Uterus (tissue), 4 donors: ENCODE measurements around the gene ZNF846. TPM values are rescaled to one million over a fixed set of nuclear protein-coding genes. Genes with fewer than 3 reads are reported as not detected.
A peak's percentile ranks its signal among the peaks of the same experiment; 100 is the strongest.
"Not testable (repeated sequence)": the region's sequence is repeated elsewhere in the genome, so short reads cannot be mapped to it uniquely, and the experiment has no call there.

ENCODE experiments used
- DNase-seq, 2 donors: peaks; one replicate each; pipeline ENCODE4 v3.0.0-alpha.2; 2019 to 2020
- H3K27ac ChIP-seq, 2 donors: fragments of 200-600 bp; sonication (generic); 1 replicate in 1 of 2; 2 replicates in 1 of 2; pipeline ENCODE4 v1.5.1; 2016 to 2018
- H3K27me3 ChIP-seq, 2 donors: fragments of 200-600 bp; sonication (generic); one replicate each; pipeline ENCODE4 v1.5.1; 2018 to 2019; ENCODE audit warnings: control low read depth in 1 of 2
- H3K36me3 ChIP-seq, 2 donors: fragments of 200-600 bp; sonication (generic); one replicate each; pipeline ENCODE4 v1.5.1; 2019; ENCODE audit warnings: control low read depth in 1 of 2
- H3K4me1 ChIP-seq, 2 donors: fragments of 200-600 bp; sonication (generic); one replicate each; pipeline ENCODE4 v1.5.1; 2018 to 2019; ENCODE audit warnings: control low read depth in 1 of 2
- H3K4me3 ChIP-seq, 2 donors: fragments of 200-600 bp; sonication (generic); 1 replicate in 1 of 2; 2 replicates in 1 of 2; pipeline ENCODE4 v1.5.1; 2018 to 2019; ENCODE audit warnings: mild to moderate bottlenecking in 1 of 2
- H3K9me3 ChIP-seq, 2 donors: fragments of 200-600 bp; sonication (generic); one replicate each; pipeline ENCODE4 v1.5.1; 2019; ENCODE audit warnings: control low read depth in 1 of 2
- CTCF ChIP-seq, 4 experiments: fragments of 200-600 bp in 2 of 4; fragments of 450-650 bp in 2 of 4; sonication (generic) in 2 of 4; IDR thresholded peaks; one replicate each; pipeline ENCODE4 v1.5.1; 2016 to 2019; ENCODE audit warnings: antibody characterized with exemption in 4 of 4, mild to moderate bottlenecking in 2 of 4, moderate library complexity in 1 of 4
- POLR2A ChIP-seq, 2 donors: fragments of 450-650 bp; IDR thresholded peaks; one replicate each; pipeline ENCODE4 v1.6.1; 2016; ENCODE audit warnings: antibody characterized with exemption in 2 of 2, mild to moderate bottlenecking in 1 of 2, moderate library complexity in 1 of 2
- intact Hi-C: fragments of 100-400 bp; cut with DNase I; formaldehyde crosslinking; loops from one replicate; pipeline ENCODE4 v1.15.1; 2023; ENCODE audit warnings: low total_unique reads
- total RNA-seq, 4 donors: library from RNA; depleted of rRNA in 3 of 4; stranded (reverse); fragments of >200 nt in 3 of 4; gene quantifications; one replicate each; pipeline versions ENCODE4 v1.1.0 to v1.2.4, GENCODE V29; 2014 to 2023
- donor health status: DM: yes; HTN: yes; CAD: no.

ZNF846 gene
- total RNA-seq, 4 donors from 2014 or later = 15.0 to 71.0 (median 39.7) TPM

DNA sequence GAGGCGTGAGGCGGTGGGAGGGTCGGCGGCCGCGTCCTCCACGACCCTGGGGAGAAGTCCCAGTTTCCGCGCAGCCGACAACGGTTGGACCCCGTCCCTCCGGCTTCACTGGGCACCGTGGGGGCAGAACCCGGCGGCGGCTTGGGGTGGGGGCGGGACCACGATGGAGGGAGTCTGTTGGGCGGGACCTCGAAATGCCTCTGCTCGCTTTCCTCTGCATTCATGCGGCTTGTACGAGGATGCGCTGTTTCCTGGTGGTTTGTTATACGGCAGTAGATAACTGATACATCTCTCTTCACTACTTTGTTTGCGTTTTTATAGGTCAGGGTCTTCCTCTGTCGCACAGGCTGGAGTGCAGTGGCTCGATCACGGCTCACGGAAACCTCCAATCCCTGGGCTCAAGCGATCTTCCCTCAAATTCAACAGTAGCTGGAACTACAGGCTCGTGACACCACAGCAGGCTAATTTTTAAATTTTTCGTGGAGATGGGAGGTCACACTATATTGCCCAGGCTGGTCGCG, 24.6 kb upstream of the ZNF846 start:
- no peaks in the 10 kb centered on the region for H3K9me3 ChIP-seq
- peak in 1 of 2 donors; percentile 65 for DNase-seq

DNA sequence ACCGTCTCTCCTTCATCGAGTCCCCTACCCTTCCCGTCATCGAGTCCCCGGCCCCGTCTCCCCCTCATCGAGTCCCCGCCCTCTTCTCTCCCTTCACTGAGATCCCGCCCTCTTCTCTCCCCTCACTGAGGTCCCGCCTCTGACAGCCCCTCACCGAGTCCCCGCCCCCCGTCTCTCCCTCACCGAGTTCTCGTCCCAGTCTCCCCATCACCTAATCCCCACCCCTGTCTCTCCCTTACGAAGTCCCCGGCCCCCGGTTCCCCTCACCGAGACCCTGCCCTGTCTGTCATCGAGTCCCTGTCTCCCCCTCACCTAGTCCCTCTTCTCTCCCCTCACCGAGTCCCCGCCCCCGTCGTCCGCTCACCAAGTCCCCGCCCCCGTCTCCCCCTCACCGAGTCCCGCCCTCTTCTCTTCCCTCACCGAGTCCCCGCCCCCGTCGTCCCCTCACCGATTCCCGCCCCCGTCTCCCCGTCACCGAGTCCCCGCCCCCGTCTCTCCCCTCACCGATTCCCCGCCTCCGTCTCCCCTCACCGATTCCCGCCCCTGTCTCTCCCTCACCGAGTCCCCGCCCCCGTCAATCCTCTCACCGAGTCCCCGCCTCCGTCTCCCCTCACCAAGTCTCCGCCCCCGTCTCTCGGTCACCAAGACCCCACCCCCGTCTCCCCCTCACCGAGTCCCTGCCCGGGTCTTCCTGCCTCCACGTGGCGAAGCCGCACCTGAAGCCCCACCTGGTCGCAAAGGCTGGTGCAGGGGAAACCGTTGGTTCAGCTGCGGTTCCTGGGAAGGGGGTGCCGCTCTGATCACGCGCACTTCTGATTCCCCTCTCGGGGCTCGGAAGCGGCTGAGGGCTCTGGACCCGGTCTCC, 23.9 kb upstream of the ZNF846 start:
- Histone ChIP-seq H3K4me1 (no peaks in the 10 kb centered on the region), H3K27ac (peak overlapping the region; percentile 98), H3K36me3 (no peaks in the 10 kb centered on the region), H3K27me3 (no peaks in the 10 kb centered on the region), H3K9me3 (no peaks in the 10 kb centered on the region), H3K4me3 (peak overlapping the region; percentile 44 to 66)
- TF ChIP-seq CTCF (IDR thresholded peaks at IDR 0.05) (peak in 1 of 4 experiments; percentile 23), POLR2A (IDR thresholded peaks at IDR 0.05) (peak in 1 of 2 donors; percentile 23)
- intact Hi-C loops = loop anchor here (10.0 kb wide), 1 partner anchor 478 kb away; no protein-coding TSS in a partner anchor
- DNase-seq = peak; percentile 92 to 98

More for the DNA sequence above, 24.6 kb upstream of the ZNF846 start:
- no peaks in the 10 kb centered on the region for H3K27me3 ChIP-seq
- H3K4me3 ChIP-seq = peak overlapping the region; percentile 44 to 66
- H3K27ac ChIP-seq = peak overlapping the region; percentile 98
- TF ChIP-seq CTCF (IDR thresholded peaks at IDR 0.05) (no peak), POLR2A (IDR thresholded peaks at IDR 0.05) (no peak)
- intact Hi-C loops = loop anchor here (10.0 kb wide), 1 partner anchor 478 kb away; no protein-coding TSS in a partner anchor
- H3K4me1 ChIP-seq = no peaks in the 10 kb centered on the region
- no peaks in the 10 kb centered on the region for H3K36me3 ChIP-seq

DNA sequence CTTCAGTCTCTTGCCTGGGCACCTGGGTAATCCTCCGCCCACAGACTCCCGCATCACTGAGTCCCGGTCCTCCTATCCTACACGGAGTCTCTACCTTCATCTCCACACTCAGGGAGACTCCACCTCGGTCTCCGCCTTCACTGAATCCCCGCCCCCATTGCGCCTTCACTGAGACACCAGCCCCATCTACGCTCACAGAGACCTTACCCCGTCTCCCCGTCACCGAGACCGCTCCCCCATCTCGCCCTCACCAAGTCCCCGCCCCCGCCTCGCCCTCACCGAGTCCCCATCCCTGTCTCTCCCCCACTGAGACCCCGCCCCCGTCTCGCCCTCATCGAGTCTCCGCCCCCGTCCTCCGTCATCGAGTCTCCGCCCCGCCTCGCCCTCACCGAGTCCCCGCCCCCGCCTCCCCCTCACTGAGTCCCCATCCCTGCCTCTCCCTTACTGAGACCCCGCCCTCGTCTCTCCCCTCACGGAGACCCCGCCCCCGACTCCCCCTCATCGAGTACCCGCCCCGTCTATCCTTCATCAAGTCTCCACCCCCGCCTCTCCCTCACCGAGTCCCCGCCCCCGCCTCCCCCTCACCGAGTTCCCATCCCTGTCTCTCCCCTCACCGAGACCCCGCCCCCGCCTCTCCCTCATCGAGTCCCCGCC, 23.1 kb upstream of the ZNF846 start:
- no peaks in the 10 kb centered on the region for H3K36me3 ChIP-seq
- intact Hi-C loops = loop anchor here (10.0 kb wide), 1 partner anchor 477 kb away; no protein-coding TSS in a partner anchor

GRCh38 chr19:9791073-9791367, 22.5 kb upstream of the ZNF846 start:
- H3K4me1 ChIP-seq, H3K36me3 ChIP-seq, H3K27me3 ChIP-seq, H3K9me3 ChIP-seq: not testable (repeated sequence)
- peak overlapping the region; percentile 84 to 98 for H3K27ac ChIP-seq
- intact Hi-C loops = loop anchor here (10.0 kb wide), 1 partner anchor 476 kb away; no protein-coding TSS in a partner anchor
- peak overlapping the region; percentile 32 to 66 for H3K4me3 ChIP-seq
- peak; percentile 44 to 56 for DNase-seq

More for the DNA sequence above, 23.1 kb upstream of the ZNF846 start:
- no peaks in the 10 kb centered on the region for H3K9me3 ChIP-seq
- peak overlapping the region; percentile 44 to 66 for H3K4me3 ChIP-seq
- no peaks in the 10 kb centered on the region for H3K27me3 ChIP-seq
- peak overlapping the region; percentile 98 for H3K27ac ChIP-seq
- TF ChIP-seq CTCF (IDR thresholded peaks at IDR 0.05) (no peak), POLR2A (IDR thresholded peaks at IDR 0.05) (peak; percentile 61 to 63)
- DNase-seq = peak; percentile 95 to 100
- no peaks in the 10 kb centered on the region for H3K4me1 ChIP-seq

GRCh38 chr19:9789579-9789978, 21.0 kb upstream of the ZNF846 start:
- H3K9me3 ChIP-seq, H3K4me1 ChIP-seq, DNase-seq, H3K36me3 ChIP-seq, H3K27me3 ChIP-seq, H3K4me3 ChIP-seq, intact Hi-C loops: not testable (repeated sequence)
- peak overlapping the region; percentile 84 to 98 for H3K27ac ChIP-seq

DNA sequence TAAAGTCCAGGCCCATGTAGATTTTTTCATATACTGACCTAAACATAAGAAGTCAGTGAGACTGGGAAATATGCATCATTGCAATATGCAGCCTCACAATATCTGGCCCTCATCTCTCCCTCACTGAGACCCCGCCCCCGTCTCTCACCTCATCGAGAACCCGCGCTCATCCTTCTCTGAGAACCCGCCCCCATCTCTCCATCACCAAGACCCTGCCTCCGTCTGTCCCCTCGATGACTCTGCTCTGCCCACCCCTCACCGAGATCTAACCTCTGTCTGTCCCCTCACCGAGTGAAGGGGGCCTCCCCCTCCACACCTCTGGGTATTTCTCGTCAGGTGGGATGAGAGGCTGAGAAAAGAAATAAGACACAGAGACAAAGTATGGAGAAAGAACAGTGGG, 20.5 kb upstream of the ZNF846 start:
- Histone ChIP-seq H3K27ac (peak overlapping the region; percentile 84 to 98), H3K27me3 (no peaks in the 10 kb centered on the region), H3K36me3 (no peaks in the 10 kb centered on the region), H3K4me1 (peaks cover 0 to 7% of the 10 kb centered on the region in 2 donors), H3K4me3 (no peak overlapping the region), H3K9me3 (no peaks in the 10 kb centered on the region)
- intact Hi-C loops = no loop called here
- no peak for DNase-seq
- TF ChIP-seq POLR2A (IDR thresholded peaks at IDR 0.05) (no peak), CTCF (IDR thresholded peaks at IDR 0.05) (no peak)

DNA sequence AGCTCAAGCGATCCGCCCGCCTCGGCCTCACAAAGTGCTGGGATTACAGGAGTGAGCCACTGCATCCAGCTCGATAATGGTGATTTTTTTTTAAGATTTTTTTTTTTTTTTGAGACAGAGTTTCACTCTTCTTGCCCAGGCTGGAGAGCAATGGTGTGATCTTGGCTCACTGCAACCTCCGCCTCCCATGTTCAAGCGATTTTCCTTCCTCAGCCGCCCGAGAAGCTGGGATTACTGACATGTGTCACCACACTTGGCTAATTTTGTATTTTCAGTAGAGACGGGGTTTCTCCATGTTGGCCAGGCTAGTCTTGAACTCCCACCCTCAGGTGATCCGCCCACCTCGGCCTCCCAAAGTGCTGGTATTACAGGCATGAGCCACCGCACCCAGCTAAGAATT, 20.1 kb upstream of the ZNF846 start:
- H3K9me3 ChIP-seq, H3K4me1 ChIP-seq, H3K4me3 ChIP-seq, DNase-seq, H3K27me3 ChIP-seq, intact Hi-C loops, H3K27ac ChIP-seq, H3K36me3 ChIP-seq: not testable (repeated sequence)
